Measurements from ENCODE around the gene KIF4A. TPM values are rescaled to one million over a fixed set of nuclear protein-coding genes. Genes with fewer than 3 reads are reported as not detected.

The KIF4A gene
- total and polyA plus RNA-seq, 10 donors, result 0.41 to 6.0 (median 2.3) TPM

- Histone ChIP-seq H3K4me3 (peak overlapping the region; percentile 47 to 80 (median 53)), H3K36me3 (no peaks in the 10 kb centered on the region), H3K27me3 (replicated peaks in 1 of 7) (peaks cover 0 to 24% (median 0%) of the 10 kb centered on the region in 7 donors), H3K4me1 (peaks cover 0 to 20% (median 9%) of the 10 kb centered on the region in 6 donors), H3K9me3 (no peaks in the 10 kb centered on the region), H3K27ac (peak overlapping the region in 7 of 8 donors; percentile 67 to 87 (median 76))
- peak; percentile 89 for DNase-seq
- 0 to 57% (median 3%) methylated on average over 22 to 45 of the region's 45 CpGs for WGBS, 5 donors
- TF ChIP-seq POLR2AphosphoS5 (IDR thresholded peaks at IDR 0.05) (peak; percentile 80 to 83 (median 81)), CTCF (IDR thresholded peaks at IDR 0.05 in 8 of 11, conservative IDR thresholded peaks at IDR 0.05 in 3 of 11) (no peak)
- intact Hi-C loops (cut with DNase I; ENCODE audit: low total_unique reads), result loop anchor here (5.0 kb wide), 1 partner anchor 237 kb away; no protein-coding TSS in a partner anchor
These were observed 144.5 kb downstream of the KIF4A start for GRCh38 chrX:70434352-70434866.

GRCh38 chrX:70434914-70435586 is 145.1 kb downstream of the KIF4A start:
- intact Hi-C loops (cut with DNase I; ENCODE audit: low total_unique reads), result loop anchor here (5.0 kb wide), 1 partner anchor 238 kb away; no protein-coding TSS in a partner anchor
- Histone ChIP-seq H3K4me3 (peak overlapping the region in 7 of 8 donors; percentile 48 to 80 (median 53)), H3K27ac (peak overlapping the region in 6 of 8 donors; percentile 29 to 87 (median 78))

GRCh38 chrX:70436343-70436742 is 146.4 kb downstream of the KIF4A start:
- no peaks in the 10 kb centered on the region for H3K9me3 ChIP-seq
- WGBS, 5 donors, result 37 to 67% (median 48%) methylated on average over 7 to 16 of the region's 16 CpGs
- no peaks in the 10 kb centered on the region for H3K36me3 ChIP-seq
- H3K27ac ChIP-seq, result peak overlapping the region in 1 of 8 donors; percentile 26
- TF ChIP-seq POLR2A (IDR thresholded peaks at IDR 0.05), result no peak
- TF ChIP-seq CTCF (IDR thresholded peaks at IDR 0.05 in 8 of 11, conservative IDR thresholded peaks at IDR 0.05 in 3 of 11), result no peak
- no peak for TF ChIP-seq POLR2AphosphoS5 (IDR thresholded peaks at IDR 0.05)
- peaks cover 0 to 24% (median 0%) of the 10 kb centered on the region in 7 donors for H3K27me3 ChIP-seq (replicated peaks in 1 of 7)
- DNase-seq, result no peak
- peaks cover 0 to 20% (median 9%) of the 10 kb centered on the region in 6 donors for H3K4me1 ChIP-seq
- intact Hi-C loops (cut with DNase I; ENCODE audit: low total_unique reads), result no loop called here
- no peak overlapping the region for H3K4me3 ChIP-seq

More at GRCh38 chrX:70434914-70435586, 145.1 kb downstream of the KIF4A start:
- H3K9me3 ChIP-seq, result no peaks in the 10 kb centered on the region
- DNase-seq, result no peak
- TF ChIP-seq CTCF (IDR thresholded peaks at IDR 0.05 in 8 of 11, conservative IDR thresholded peaks at IDR 0.05 in 3 of 11), result no peak
- no peak for TF ChIP-seq POLR2AphosphoS5 (IDR thresholded peaks at IDR 0.05)
- TF ChIP-seq POLR2A (IDR thresholded peaks at IDR 0.05), result no peak
- WGBS, 5 donors, result 10 to 41% (median 17%) methylated on average over 13 to 17 of the region's 17 CpGs
- peaks cover 0 to 20% (median 9%) of the 10 kb centered on the region in 6 donors for H3K4me1 ChIP-seq
- H3K27me3 ChIP-seq (replicated peaks in 1 of 7), result peaks cover 0 to 24% (median 0%) of the 10 kb centered on the region in 7 donors
- H3K36me3 ChIP-seq, result no peaks in the 10 kb centered on the region

GRCh38 chrX:70437011-70437410 is 147.1 kb downstream of the KIF4A start:
- 41 to 57% (median 42%) methylated on average over 2 of the region's 2 CpGs for WGBS, 5 donors
- intact Hi-C loops (cut with DNase I; ENCODE audit: low total_unique reads), result no loop called here
- no peak for TF ChIP-seq CTCF (IDR thresholded peaks at IDR 0.05 in 8 of 11, conservative IDR thresholded peaks at IDR 0.05 in 3 of 11)
- H3K9me3 ChIP-seq, result no peaks in the 10 kb centered on the region
- H3K4me3 ChIP-seq, result no peak overlapping the region
- no peaks in the 10 kb centered on the region for H3K36me3 ChIP-seq
- peaks cover 0 to 20% (median 9%) of the 10 kb centered on the region in 6 donors for H3K4me1 ChIP-seq
- DNase-seq, result no peak
- H3K27me3 ChIP-seq (replicated peaks in 1 of 7), result peaks cover 0 to 24% (median 0%) of the 10 kb centered on the region in 7 donors
- peak overlapping the region in 1 of 8 donors; percentile 26 for H3K27ac ChIP-seq
